HG03442 (cell line): ENCODE results near the gene JAKMIP1.

ENCODE experiments used
- ATAC-seq: cut with Tn5 transposase; IDR thresholded peaks from one replicate; pipeline ENCODE4 v1.9.1; 2021; ENCODE audit warnings: mild to moderate bottlenecking, moderate library complexity; ENCODE audit not compliant: unreplicated experiment

The JAKMIP1 gene

DNA sequence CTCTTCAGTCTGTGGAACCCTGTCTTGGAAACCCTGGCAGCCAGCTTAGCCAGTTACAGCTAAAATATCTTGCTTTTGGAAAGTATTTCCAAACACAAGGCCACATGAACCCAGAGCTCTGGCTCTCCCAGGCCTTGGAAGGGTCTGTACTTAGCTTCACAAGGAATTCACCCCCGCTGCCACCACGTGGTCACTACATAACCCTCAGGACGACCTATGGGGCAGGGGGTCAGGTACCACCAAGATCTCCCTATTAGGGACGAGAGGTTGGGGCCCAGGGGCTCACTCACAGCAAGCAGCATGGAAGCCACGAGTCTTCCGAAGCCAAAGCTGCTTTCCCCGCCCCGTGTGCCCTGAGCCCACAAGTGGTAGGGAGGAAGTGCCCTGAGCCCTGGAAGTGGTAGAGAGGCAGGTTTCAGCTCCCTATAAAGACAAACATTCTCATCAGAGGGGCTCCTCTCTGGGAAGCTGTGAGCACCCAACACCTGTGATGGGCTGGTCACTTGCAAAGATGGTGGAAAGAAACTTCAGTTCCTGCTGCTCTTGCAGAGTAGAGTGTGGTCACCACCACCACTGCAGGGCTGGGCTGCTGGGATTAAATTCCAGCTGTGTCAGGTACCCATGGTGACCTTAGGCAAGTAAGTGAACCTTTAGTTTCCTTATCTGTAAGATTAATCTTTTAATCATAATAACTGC lies 4.7 kb upstream of the JAKMIP1 start:
- ATAC-seq: no peak

DNA sequence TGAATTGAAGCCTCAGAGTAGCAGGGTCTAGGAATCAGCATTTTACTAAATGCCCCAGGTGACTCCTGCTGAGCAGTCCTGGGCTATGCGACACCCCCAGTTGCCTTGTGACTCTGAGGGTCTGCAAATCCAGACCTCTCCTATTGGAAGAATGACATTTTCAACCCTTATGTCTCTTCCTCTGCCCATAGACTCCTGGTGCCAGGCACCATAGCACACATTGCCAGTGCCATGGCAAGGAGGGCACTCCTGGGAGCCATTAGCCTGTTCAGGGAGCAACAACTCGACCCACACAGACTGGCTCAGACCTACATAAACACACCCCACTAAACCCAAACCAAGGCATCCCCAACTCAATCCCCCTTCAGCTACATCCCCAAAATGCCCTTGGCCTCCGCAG lies 3.7 kb upstream of the JAKMIP1 start:
- no peak for ATAC-seq

DNA sequence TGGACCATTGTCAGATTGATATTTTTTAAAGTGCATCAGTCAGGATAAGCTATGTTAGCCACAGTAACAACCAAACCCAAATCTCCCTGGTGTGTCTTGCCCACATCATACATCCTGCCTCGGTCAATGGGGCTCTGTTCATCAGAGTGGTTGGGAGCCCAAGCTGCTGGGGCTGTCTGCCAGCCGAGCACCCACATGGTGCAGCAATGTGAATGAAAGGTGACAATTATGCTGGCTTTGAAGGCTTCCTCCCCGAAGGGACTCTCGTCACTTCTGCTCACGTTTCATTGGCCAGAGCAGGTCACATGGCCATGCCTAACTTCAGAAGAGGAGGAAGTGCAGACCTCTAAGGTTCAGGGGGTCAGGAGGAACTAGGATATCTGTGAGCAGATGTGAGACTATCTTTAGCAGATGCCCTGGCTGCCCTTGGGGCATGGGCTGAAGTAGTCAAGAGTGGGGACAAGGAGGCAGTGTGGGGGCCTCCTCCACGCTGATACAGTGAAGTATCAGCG lies 1.3 kb upstream of the JAKMIP1 start:
- ATAC-seq: no peak

GRCh38 chr4:6200922-6201362 lies 593 bp upstream of the JAKMIP1 start:
- peak; percentile 11 for ATAC-seq

DNA sequence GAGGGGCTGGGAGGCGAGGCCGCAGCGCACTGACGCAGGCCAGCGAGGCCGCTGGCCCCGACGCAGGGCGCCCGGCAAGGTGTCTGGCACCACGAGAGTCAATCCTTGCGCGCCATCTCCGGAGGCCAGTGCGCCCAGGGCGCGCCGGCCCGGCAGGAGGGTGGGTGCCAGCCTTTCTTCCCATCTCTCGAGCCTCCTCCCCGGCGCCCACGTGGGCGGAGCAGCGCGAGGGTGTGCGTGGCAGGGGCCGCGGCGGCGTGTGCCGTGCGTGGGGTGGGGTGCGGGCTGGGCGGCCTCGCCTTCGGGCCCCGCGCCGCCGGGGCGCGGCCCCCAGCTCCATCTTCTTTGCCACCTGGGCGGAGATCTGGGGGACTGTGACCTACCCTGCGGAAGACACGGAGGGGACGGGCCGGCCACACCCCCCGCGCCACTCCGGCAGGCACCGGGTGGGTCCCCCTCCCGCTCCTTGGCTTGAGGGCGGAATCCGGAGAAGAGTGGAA lies 877 bp downstream of the JAKMIP1 start:
- ATAC-seq: no peak

DNA sequence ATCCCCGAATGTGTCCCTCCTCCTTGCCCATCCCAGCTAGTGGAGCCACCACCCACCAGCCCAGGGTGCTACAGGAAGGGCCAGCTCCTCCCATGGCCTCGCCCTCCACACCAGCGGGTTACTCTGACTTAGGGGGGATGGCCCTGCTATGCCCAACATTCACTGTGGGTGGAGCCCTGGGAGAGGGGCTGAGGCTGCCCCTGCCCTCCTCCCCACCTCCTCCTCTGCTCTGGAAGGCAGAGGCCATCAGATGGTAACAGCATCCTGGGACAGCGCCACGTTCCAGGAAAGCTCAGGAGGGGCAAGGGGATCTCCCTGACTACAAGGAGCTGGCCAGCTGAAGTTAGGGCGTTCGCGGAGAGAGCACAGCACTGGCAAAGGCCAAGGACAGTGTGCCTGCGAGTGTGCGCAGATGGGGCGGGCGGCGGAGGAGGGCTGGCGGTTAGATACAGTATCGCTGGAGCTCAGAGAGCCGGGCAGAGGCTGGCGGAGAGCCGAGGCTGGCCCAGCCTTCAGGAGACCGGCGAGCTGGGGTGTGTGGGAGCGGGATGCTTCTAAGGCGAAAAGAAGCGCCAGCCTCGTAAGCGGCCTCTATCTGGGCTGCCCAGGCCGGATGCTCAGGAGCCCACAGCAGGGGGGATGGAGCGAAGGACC lies 1.5 kb downstream of the JAKMIP1 start:
- no peak for ATAC-seq

- no peak for ATAC-seq
Observed at GRCh38 chr4:6198278-6198677, 2.1 kb downstream of the JAKMIP1 start.

- ATAC-seq: no peak
Observed at GRCh38 chr4:6197433-6198174, 2.7 kb downstream of the JAKMIP1 start.

DNA sequence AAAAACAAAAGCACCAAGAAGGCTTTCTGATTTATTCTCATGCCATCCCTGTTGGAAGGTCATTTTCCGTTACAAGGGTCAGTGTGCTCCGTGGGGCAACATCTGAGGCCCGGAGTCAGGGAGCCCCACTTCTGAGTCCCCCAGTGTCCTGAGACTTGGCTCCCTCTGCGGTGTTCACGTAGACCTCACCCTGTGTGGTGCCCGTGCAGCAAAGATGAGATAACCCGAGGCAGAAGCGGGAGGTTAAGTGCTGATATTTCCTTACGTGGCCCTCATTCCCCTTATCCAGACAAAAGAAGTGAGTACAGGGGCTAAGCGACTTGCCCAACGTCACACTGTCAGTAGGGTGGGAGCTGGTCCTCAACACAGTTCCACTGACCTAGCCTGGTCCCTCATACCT lies 3.5 kb downstream of the JAKMIP1 start:
- ATAC-seq: no peak

DNA sequence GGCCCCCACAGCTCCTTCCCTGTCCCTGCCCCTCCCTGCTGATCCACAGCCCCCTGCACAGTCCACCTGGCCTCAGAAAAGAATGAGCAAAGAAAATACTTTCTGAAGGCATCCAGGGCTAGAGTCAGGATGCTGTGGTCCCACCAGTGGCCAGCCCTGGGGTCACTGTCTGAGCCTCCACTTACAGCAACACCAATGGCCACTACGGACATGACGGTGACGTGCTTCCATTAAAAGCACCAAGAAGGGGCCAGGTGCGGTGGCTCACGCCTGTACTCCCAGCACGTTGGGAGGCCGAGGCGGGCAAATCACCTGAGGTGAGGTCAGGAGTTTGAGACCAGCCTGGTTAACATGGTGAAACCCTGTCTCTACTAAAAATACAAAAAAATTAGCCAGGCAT lies 4.0 kb downstream of the JAKMIP1 start:
- ATAC-seq: no peak

- no peak for ATAC-seq
Observed at GRCh38 chr4:6195602-6196319, 4.6 kb downstream of the JAKMIP1 start.

GRCh38 chr4:6194458-6195195 lies 5.7 kb downstream of the JAKMIP1 start:
- no peak for ATAC-seq

DNA sequence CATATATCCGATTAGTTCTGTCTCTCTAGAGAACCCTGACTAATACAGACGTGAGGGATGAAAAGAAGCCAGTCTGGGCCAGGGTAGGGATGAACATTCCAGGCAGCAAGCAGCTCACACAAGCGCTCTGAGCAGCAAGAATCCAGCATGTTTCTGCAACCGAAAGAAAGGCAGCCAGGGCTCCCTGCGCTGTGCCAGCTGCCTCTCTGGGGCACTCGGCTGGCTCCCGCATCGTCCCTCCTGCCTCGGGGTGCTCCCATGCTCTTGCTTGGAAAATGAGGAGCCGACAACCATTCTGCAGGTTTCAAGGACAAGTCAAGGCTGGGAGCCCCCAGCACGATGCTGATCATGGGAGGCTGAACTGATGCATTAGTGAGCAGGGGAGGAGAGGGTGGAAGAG lies 7.0 kb downstream of the JAKMIP1 start:
- ATAC-seq: no peak

GRCh38 chr4:6192245-6192644 lies 8.1 kb downstream of the JAKMIP1 start:
- no peak for ATAC-seq

- no peak for ATAC-seq
Observed at GRCh38 chr4:6191448-6192130, 8.8 kb downstream of the JAKMIP1 start.

- no peak for ATAC-seq
Observed at GRCh38 chr4:6190486-6190885, 9.9 kb downstream of the JAKMIP1 start.

DNA sequence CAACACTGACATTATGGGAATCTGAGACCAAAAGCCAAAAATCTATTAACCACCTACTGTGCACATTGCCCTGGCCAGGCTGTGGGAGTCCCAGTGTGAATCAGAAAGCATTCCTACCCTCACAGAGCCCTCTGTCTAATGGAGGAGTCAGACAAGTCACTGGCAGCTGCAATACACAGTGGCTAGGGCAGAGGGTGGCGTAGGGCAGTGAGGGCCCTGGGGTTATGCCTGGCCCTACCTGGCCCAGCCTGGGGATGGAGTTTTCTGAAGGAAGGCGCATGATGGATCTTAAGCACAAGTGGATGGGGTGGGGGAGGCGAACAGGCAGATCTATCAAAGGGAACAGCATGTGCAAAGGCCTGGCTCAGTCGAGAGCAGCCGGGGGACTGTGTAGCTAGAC lies 10.8 kb downstream of the JAKMIP1 start:
- no peak for ATAC-seq

GRCh38 chr4:6188687-6189305 lies 11.6 kb downstream of the JAKMIP1 start:
- no peak for ATAC-seq

- no peak for ATAC-seq
Observed at GRCh38 chr4:6184169-6184568, 16.2 kb downstream of the JAKMIP1 start.
